ENCODE data around the gene GSTA4. TPM values are rescaled to one million over a fixed set of nuclear protein-coding genes. Genes with fewer than 3 reads are reported as not detected.
"Not testable (repeated sequence)": the region's sequence is repeated elsewhere in the genome, so short reads cannot be mapped to it uniquely, and the experiment has no call there.

Gene GSTA4
- polyA plus RNA-seq, 3 donors: 101 to 118 (median 109) TPM

DNA sequence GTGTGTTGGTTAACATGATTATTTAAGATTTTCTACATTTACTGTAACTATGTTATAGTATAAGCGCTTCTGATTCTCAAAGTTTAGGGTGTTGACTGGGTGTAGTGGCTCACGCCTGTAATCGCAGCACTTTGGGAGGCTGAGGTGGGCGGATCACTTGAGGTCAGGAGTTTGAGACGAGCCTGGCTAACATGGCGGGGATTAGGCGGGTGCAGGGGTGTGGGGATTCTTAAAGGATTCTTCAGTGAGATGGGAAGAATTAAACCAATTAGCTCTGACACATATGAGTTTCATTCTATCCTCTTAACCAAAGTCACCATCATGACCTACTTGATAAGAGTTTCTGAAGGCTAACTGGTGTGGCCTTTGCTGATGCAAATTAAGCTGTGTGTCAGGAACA, 39.2 kb downstream of the GSTA4 start:
- DNase-seq (ENCODE audit: extremely low read depth in 1 of 11, low read depth in 9 of 11, low spot score in 4 of 11): no peak

DNA sequence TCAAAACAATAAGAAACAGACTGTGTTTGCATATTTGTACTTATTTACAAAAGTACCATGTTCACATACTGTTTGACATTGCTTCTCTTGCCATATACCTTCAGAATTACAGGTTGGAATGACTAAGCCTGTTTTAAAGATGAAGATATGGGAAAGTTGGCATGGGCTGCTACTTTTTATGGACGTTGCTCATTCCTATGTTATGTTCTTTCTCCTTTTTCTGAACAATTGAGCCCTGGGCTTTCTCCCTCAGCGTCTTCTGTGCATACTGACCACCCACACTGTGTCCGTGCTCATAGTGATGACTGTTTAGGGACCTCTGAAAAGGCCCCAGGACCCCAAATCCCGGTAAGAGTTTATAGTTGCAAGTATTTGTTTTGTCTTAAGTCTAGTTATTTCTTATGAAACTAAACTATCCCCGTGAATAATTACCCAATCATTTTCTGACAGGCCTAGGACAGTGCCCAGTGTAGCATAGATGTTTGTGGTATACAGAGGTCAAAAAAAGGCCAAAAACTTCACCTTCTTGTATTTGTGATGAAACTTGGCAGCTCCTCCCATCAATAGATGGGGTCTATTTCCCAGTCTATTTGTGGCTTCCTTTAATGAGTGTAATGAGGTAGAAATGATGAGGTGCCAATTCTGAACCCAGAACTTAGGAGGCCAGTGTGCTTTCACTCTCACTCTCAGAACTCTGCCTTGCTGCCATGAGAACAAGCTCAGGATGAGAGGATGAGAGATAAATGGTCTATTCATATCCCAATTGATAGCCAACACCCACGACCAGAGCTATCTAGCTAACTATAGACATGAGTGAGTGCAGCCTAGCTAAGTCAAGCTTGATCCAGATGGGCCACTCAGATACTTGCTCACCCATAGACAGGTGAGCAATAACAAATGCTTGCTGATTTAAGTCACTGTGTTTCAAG, 40.9 kb downstream of the GSTA4 start:
- no peak for DNase-seq (ENCODE audit: extremely low read depth in 1 of 11, low read depth in 9 of 11, low spot score in 4 of 11)

DNA sequence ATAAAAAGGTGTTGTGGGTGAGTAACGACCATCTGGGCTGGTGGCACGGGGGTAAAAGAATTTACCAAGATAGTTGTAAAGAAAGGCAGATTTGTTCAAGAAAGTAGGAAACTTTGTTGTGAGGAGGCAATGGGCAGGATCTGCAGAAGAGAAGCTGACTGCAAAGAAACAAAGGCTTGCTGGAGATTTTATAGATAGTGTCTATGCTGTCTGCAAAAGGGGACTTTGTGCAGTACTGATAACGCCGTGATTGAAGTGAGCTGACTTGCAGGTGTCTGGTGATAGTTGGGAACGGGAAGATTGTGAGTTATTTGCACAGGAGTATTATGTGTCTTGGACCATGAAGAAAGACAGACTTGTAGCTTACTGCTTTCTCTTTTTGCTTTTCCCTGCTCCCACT, 48.8 kb downstream of the GSTA4 start:
- no peak for DNase-seq (ENCODE audit: extremely low read depth in 1 of 11, low read depth in 9 of 11, low spot score in 4 of 11)

DNA sequence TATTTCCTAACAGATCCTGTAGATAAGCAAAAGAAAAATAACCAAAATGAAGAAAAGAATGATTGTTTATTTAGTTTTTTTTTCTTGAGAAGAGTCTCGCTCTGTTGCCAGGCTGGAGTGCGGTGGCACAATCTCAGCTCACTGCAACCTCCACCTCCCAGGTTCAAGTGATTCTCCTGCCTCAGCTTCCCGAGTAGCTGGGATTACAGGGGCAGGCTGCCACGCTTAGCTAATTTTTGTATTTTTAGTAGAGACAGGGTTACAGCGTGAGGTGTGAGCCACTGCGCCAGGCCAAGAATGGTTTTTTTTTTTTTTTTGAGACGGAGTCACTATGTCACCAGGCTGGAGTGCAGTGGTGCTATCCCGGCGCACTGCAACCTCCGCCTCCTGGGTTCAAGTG, 52.3 kb downstream of the GSTA4 start:
- DNase-seq (ENCODE audit: extremely low read depth in 1 of 11, low read depth in 9 of 11, low spot score in 4 of 11): not testable (repeated sequence)

DNA sequence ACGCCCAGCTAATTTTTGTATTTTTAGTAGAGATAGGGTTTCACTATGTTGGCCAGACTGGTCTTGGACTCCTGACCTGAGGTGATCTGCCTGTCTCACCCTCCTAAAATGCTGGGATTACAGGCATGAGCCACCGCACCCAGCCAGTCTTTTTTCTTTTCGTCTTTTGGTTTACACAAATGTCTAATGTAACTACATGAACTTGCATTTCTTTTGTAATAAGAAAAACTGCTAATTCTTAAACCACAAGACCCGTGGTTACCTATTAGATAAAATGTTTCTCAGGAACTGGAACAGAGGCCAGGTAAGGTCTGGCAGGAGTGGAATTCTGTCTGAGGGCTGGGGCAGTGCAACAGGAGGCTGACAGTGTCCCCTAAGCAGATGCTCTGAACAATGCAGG, 52.9 kb downstream of the GSTA4 start:
- DNase-seq (ENCODE audit: extremely low read depth in 1 of 11, low read depth in 9 of 11, low spot score in 4 of 11): no peak

DNA sequence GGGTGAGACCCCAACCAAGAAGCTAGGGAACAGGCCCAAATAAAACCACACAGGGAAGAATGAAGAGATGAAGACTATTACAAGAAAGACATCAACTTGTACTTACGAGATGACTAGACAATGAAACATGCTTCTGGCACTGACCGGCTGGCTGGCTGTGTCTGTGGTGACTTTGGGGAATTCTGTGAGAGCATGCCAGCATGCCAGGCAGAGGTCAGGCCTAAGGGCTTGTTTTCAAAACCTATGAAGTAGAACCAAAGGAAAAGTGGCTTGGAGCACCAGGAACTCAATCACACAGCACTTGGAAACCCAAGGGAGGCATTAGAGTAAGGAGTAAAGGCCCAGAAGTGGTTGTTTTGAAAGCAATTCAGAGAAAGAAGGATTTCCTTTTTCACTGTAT, 57.2 kb downstream of the GSTA4 start:
- no peak for DNase-seq (ENCODE audit: extremely low read depth in 1 of 11, low read depth in 9 of 11, low spot score in 4 of 11)

DNA sequence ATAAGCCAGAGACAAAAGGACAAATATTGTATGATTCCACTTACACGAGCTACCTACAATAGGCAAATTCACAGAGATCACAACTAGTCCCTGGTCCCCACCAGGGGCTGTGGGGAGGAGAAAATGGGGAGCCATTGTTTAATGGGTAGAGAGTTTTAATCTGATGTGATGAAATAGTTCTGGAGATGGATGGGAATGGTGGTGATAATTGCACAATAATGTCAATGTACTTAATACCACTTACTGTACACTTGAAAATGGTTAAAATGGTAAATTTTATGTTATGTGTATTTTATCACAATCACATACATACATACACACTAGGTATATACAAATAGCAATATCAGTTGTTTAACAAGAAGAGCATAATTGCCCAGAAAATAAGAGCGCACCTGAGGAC, 61.3 kb downstream of the GSTA4 start:
- DNase-seq (ENCODE audit: extremely low read depth in 1 of 11, low read depth in 9 of 11, low spot score in 4 of 11): no peak

DNA sequence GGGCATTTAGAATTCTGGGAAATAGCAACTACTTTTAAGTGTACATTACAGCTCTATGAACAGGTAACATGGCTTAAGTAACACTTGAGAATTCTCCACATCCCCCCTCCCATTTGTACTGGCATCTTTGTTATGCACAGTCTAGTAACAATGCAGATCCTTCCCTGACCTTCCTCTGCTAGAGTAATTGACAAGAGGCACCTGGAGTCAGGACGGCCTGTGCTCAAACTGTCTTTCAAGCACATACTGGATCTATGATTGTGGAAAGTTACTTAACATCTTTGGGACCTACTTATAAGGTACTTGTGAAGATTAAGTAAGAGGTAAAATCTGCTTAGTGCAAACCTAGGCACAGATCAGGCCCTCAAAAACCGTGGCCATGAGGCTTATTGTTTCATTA, 63.7 kb downstream of the GSTA4 start:
- DNase-seq (ENCODE audit: extremely low read depth in 1 of 11, low read depth in 9 of 11, low spot score in 4 of 11): no peak

DNA sequence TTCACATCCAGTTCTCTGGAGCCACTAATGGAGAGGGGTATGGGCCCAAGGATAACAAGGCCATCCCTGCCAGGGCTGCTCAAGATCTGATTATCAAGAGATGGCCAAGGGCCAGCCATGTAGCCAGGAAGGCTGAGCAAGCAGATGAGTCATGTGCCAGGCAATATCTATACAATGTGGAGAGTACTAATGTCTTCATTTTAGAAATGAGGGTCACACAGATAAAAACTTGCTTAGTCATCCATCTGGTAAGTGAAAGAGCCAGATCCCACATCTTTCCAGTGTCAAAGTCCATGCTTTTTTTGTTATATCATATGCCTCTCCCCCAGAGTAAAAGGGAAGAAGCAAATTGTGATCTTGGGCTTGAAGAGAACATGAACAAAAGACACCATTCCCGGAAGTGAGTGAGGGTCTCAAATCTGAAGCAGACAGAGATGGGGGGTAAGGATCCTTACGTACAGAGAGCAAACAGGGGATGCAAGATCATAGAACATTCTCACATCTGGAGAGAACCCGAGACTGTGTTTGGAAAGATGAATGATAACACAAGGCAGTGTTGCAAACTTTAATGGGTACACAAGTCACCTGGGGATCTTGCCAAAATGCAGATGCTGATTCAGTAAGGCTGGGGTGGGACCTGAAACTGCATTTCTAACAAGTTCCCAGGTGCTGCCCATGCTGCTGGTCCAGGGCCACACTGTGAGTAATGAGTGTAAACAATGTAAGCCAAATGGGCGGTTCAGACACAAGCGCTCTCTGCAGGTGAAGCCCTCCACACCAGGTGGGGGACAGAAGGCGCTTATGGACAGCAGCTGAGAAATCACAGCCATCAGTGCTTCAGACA, 65.5 kb downstream of the GSTA4 start:
- DNase-seq (ENCODE audit: extremely low read depth in 1 of 11, low read depth in 9 of 11, low spot score in 4 of 11): no peak

Other genes starting within 250 kb of the GSTA4 start
- under 1 TPM; 0.36 to 0.51 (median 0.43) TPM for gene GSTA2, start 231.8 kb downstream of the GSTA4 start, polyA plus RNA-seq (ENCODE audit: insufficient read length in 3 of 3)
- gene GSTA1, start 191.5 kb downstream of the GSTA4 start, polyA plus RNA-seq (ENCODE audit: insufficient read length in 3 of 3): 1 to 10 TPM in 2 of 3 donors, under 1 TPM in 1; 0.83 to 1.8 (median 1.2) TPM
- not detected for gene GSTA5, start 154.5 kb downstream of the GSTA4 start, polyA plus RNA-seq (ENCODE audit: insufficient read length in 3 of 3)
- under 1 TPM; 0.37 to 0.83 (median 0.62) TPM for gene GSTA3, start 85.6 kb downstream of the GSTA4 start, polyA plus RNA-seq (ENCODE audit: insufficient read length in 3 of 3)
- gene CILK1, start 66.5 kb upstream of the GSTA4 start, polyA plus RNA-seq (ENCODE audit: insufficient read length in 3 of 3): 10 to 100 TPM; 14.8 to 17.8 (median 17.6) TPM
- gene FBXO9, start 70.1 kb upstream of the GSTA4 start, polyA plus RNA-seq (ENCODE audit: insufficient read length in 3 of 3): 100 to 1,000 TPM in 1 of 3 donors, 10 to 100 TPM in 2; 89.6 to 122 (median 94.2) TPM
- gene GCM1, start 153.6 kb upstream of the GSTA4 start, polyA plus RNA-seq (ENCODE audit: insufficient read length in 3 of 3): under 1 TPM; 0.06 to 0.23 (median 0.08) TPM